ENCODE results near the gene TMTC3. TPM values are rescaled to one million over a fixed set of nuclear protein-coding genes. Genes with fewer than 3 reads are reported as not detected.

TMTC3 gene
- total and polyA plus RNA-seq, 2 of the 4 experiments (the other 2 are of a cell fraction), result 3.7 to 44.3 TPM

DNA sequence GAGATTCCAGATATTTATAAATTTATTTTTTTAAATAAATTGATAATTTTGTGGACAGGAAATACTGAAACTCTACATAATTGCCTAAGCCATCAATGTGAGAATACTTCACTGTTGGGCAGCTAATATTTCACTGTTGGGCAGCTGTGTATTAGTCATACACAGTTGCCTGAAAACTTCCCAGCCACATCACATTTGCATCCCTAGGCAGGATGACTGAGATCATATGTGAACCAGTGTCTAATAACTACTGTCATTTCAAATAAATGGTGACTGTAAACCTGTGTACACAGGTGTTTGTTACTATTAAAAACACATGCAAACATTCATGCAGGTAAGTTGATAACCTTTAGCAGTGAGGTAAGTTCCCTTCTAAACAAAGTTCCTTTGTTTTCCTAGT lies 43.9 kb downstream of the TMTC3 start:
- Histone ChIP-seq H2AK9ac (replicated peaks; ENCODE audit: low read depth, low read length, poor library complexity) (no peak overlapping the region), H3K9me1 (ENCODE audit: insufficient read depth, low read length) (no peaks in the 10 kb centered on the region), H4K91ac (ENCODE audit: insufficient read depth, low read depth, low read length) (no peak overlapping the region), H4K5ac (ENCODE audit: low read depth, low read length) (no peak overlapping the region), H2BK5ac (ENCODE audit: low read depth, low read length, poor library complexity, severe bottlenecking) (no peak overlapping the region), H3K23ac (ENCODE audit: low read depth, low read length) (no peak overlapping the region), H2AK5ac (ENCODE audit: low read depth, low read length) (no peak overlapping the region), H2AFZ (replicated peaks; ENCODE audit: low read length, poor library complexity) (no peak overlapping the region), H3K4me3 (ENCODE audit: insufficient read depth, low read depth, low read length) (no peak overlapping the region), H3K27ac (ENCODE audit: insufficient read depth, low read length) (no peak overlapping the region), H3K4me2 (ENCODE audit: low read depth, low read length) (no peak overlapping the region), H3K18ac (ENCODE audit: low read depth, low read length) (no peak overlapping the region), H3K14ac (replicated peaks; ENCODE audit: low read depth, low read length) (no peak overlapping the region), H3K9ac (ENCODE audit: low read depth, low read length) (no peak overlapping the region), H2BK20ac (ENCODE audit: low read depth, low read length) (no peak overlapping the region), H4K20me1 (ENCODE audit: insufficient read depth, low read length) (no peaks in the 10 kb centered on the region), H2BK120ac (ENCODE audit: low read depth, low read length) (no peak overlapping the region), H3K79me1 (ENCODE audit: low read depth in 1 of 2, low read length in 2 of 2) (no peaks in the 10 kb centered on the region), H3K36me3 (ENCODE audit: control insufficient read depth, insufficient read depth, low read length) (peaks cover 2% of the 10 kb centered on the region; the same call in 1 of the 2 replicates), H3K4ac (ENCODE audit: low read depth, low read length) (no peak overlapping the region), H2BK15ac (ENCODE audit: low read depth, low read length) (no peak overlapping the region), H3K27me3 (ENCODE audit: control insufficient read depth, insufficient read depth, low read length) (no peaks in the 10 kb centered on the region), H3K9me3 (ENCODE audit: control insufficient read depth, insufficient read depth, low read length) (no peaks in the 10 kb centered on the region), H4K8ac (ENCODE audit: low read depth in 2 of 2, low read length in 2 of 2) (no peak overlapping the region), H3K4me1 (ENCODE audit: control insufficient read depth, insufficient read depth, low read length) (no peaks in the 10 kb centered on the region), H3K56ac (ENCODE audit: extremely low read depth, insufficient read depth, low read length) (no peak overlapping the region)
- ChIA-PET CTCF (interaction anchor here (0.6 to 1.2 kb wide), 2 partner anchors 16 to 177 kb away, joined by 3 to 6 read pairs; no protein-coding TSS in a partner anchor), POLR2A (ENCODE audit: unreplicated experiment) (interaction anchor here (0.6 kb wide), 1 partner anchor 27 kb away, joined by 13 read pairs; no protein-coding TSS in a partner anchor)
- ATAC-seq (ENCODE audit: low read depth), result peak; percentile 76
- DNase-seq, result peak; percentile 83
- TF ChIP-seq CHD1 (IDR thresholded peaks at IDR 0.05; ENCODE audit: low read depth, low read length), result no peak
- no peak for TF ChIP-seq MXI1 (IDR thresholded peaks at IDR 0.05; ENCODE audit: borderline replicate concordance, low read depth, low read length)
- TF ChIP-seq BHLHE40 (IDR thresholded peaks at IDR 0.05; ENCODE audit: low read depth, low read length), result no peak
- TF ChIP-seq MAZ (IDR thresholded peaks at IDR 0.05; ENCODE audit: borderline replicate concordance, low read depth, low read length), result no peak
- no peak for TF ChIP-seq RAD21 (IDR thresholded peaks at IDR 0.05; ENCODE audit: low read length)
- TF ChIP-seq, protein P1, sequence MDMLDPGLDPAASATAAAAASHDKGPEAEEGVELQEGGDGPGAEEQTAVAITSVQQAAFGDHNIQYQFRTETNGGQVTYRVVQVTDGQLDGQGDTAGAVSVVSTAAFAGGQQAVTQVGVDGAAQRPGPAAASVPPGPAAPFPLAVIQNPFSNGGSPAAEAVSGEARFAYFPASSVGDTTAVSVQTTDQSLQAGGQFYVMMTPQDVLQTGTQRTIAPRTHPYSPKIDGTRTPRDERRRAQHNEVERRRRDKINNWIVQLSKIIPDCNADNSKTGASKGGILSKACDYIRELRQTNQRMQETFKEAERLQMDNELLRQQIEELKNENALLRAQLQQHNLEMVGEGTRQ (IDR thresholded peaks at IDR 0.05; ENCODE audit: low read depth, low read length), result no peak
- no peak for TF ChIP-seq RFX5 (IDR thresholded peaks at IDR 0.05; ENCODE audit: low read depth, low read length)
- no peak for TF ChIP-seq POLR2A (IDR thresholded peaks at IDR 0.05; ENCODE audit: low read depth, low read length)
- 0 out of 2 replicates have a peak, but pooled peaks have one; percentile 13 for TF ChIP-seq CEBPB (IDR thresholded peaks at IDR 0.05; ENCODE audit: low read depth, low read length)
- no peak for TF ChIP-seq NFE2L2 (IDR thresholded peaks at IDR 0.05; ENCODE audit: low read depth, low read length)
- no peak for TF ChIP-seq SMC3 (IDR thresholded peaks at IDR 0.05; ENCODE audit: low read depth, low read length)
- TF ChIP-seq, protein P2, sequence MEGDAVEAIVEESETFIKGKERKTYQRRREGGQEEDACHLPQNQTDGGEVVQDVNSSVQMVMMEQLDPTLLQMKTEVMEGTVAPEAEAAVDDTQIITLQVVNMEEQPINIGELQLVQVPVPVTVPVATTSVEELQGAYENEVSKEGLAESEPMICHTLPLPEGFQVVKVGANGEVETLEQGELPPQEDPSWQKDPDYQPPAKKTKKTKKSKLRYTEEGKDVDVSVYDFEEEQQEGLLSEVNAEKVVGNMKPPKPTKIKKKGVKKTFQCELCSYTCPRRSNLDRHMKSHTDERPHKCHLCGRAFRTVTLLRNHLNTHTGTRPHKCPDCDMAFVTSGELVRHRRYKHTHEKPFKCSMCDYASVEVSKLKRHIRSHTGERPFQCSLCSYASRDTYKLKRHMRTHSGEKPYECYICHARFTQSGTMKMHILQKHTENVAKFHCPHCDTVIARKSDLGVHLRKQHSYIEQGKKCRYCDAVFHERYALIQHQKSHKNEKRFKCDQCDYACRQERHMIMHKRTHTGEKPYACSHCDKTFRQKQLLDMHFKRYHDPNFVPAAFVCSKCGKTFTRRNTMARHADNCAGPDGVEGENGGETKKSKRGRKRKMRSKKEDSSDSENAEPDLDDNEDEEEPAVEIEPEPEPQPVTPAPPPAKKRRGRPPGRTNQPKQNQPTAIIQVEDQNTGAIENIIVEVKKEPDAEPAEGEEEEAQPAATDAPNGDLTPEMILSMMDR (conservative IDR thresholded peaks at IDR 0.05; ENCODE audit: low read depth, low read length), result no peak
- no peak for TF ChIP-seq RCOR1 (IDR thresholded peaks at IDR 0.05; ENCODE audit: insufficient replicate concordance, low read length)
- TF ChIP-seq, protein P3, sequence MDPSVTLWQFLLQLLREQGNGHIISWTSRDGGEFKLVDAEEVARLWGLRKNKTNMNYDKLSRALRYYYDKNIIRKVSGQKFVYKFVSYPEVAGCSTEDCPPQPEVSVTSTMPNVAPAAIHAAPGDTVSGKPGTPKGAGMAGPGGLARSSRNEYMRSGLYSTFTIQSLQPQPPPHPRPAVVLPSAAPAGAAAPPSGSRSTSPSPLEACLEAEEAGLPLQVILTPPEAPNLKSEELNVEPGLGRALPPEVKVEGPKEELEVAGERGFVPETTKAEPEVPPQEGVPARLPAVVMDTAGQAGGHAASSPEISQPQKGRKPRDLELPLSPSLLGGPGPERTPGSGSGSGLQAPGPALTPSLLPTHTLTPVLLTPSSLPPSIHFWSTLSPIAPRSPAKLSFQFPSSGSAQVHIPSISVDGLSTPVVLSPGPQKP (IDR thresholded peaks at IDR 0.05; ENCODE audit: borderline replicate concordance, low read depth, low read length), result no peak
- TF ChIP-seq FOS (IDR thresholded peaks at IDR 0.05; ENCODE audit: low read depth, low read length), result 0 out of 2 replicates have a peak, but pooled peaks have one; percentile 21
- no peak for TF ChIP-seq MAFK (IDR thresholded peaks at IDR 0.05; ENCODE audit: low read depth, low read length)
- in situ Hi-C loops (cut with MboI; ENCODE audit: low sequenced_read_pairs), result no loop called here
- intact Hi-C loops (cut with micrococcal nuclease), result no loop called here
- BruUV-seq (replicated peaks), result no TSS peak
- dilution Hi-C loops (cut with HindIII; ENCODE audit: low sequenced_read_pairs, unreplicated experiment), result no loop called here

All from IMR-90 (cell line).